Measurements from ENCODE around the gene CEACAM6.

The CEACAM6 gene

DNA sequence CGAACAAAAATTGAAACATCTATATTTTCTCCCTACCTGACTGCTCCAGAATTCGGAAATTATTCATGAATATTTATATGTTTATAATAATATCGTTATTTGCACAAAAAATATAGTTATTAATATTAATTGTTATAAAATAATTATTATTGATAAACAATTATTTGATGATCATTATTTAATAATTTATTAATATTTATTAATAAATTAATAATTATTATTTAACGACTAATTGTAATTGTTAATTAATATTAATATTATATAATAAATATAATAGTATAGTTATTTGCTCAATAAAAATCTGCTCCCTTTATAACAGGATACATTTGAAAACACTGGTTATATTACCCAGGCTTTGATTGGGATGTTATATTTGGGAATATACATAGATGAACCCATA, 14.3 kb downstream of the CEACAM6 start:
- H3K4me3 ChIP-seq (ENCODE audit: low read length): no peak overlapping the region
- no peak for DNase-seq (ENCODE audit: low read depth)
- TF ChIP-seq, protein P1, sequence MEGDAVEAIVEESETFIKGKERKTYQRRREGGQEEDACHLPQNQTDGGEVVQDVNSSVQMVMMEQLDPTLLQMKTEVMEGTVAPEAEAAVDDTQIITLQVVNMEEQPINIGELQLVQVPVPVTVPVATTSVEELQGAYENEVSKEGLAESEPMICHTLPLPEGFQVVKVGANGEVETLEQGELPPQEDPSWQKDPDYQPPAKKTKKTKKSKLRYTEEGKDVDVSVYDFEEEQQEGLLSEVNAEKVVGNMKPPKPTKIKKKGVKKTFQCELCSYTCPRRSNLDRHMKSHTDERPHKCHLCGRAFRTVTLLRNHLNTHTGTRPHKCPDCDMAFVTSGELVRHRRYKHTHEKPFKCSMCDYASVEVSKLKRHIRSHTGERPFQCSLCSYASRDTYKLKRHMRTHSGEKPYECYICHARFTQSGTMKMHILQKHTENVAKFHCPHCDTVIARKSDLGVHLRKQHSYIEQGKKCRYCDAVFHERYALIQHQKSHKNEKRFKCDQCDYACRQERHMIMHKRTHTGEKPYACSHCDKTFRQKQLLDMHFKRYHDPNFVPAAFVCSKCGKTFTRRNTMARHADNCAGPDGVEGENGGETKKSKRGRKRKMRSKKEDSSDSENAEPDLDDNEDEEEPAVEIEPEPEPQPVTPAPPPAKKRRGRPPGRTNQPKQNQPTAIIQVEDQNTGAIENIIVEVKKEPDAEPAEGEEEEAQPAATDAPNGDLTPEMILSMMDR (conservative IDR thresholded peaks at IDR 0.05; ENCODE audit: low read depth, low read length): no peak

- no peak for DNase-seq (ENCODE audit: low read depth)
- TF ChIP-seq, protein P1 (conservative IDR thresholded peaks at IDR 0.05; ENCODE audit: low read depth, low read length): no peak
- no peak overlapping the region for H3K4me3 ChIP-seq (ENCODE audit: low read length)
Observed at GRCh38 chr19:41771410-41771809, 16.1 kb downstream of the CEACAM6 start.

DNA sequence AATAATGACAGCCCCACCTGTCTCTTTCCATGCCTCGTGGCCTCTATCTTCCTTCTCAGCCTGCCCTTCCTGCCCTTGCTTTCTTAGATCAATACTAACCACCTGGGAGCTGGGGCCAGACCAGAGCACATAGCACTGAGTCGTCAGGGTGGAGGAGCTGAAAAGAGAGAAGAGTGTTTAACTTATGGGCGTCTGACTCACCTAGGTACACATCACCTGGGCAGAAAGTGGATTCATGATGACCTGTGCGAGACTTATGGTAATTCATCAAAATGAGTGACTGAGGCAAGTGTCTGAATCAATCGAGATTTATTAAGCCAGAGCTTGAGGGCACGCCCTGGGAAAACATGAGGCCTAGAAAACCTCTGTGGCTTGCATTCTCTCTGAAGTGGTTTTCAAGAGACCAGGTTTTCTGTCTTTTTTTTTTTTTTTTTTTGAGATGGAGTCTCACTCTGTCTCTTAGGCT, 19.2 kb downstream of the CEACAM6 start:
- TF ChIP-seq, protein P1 (conservative IDR thresholded peaks at IDR 0.05; ENCODE audit: low read depth, low read length): no peak
- H3K4me3 ChIP-seq (ENCODE audit: low read length): no peak overlapping the region
- DNase-seq (ENCODE audit: low read depth): no peak

DNA sequence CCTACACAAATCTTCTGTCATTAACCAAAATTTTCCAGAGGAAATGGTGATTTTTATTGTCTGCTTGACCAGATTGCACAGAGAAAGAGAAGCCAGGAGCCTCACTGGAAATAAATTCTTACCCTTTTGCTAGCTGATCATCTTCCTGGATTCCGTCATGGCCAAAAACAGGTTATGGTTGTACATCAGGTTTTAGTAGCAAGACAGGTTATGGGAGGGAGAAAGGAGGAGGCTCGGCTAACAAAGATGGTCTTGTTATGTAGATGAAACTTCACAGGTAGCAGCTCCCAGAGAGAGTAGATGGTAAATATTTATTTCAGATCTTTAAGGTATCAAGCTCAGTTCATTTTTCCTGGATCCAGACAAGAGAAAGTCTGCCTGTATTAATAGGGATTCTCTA, 21.4 kb downstream of the CEACAM6 start:
- no peak for DNase-seq (ENCODE audit: low read depth)
- TF ChIP-seq, protein P1 (conservative IDR thresholded peaks at IDR 0.05; ENCODE audit: low read depth, low read length): no peak
- no peak overlapping the region for H3K4me3 ChIP-seq (ENCODE audit: low read length)

GRCh38 chr19:41783612-41784011, 28.3 kb downstream of the CEACAM6 start:
- TF ChIP-seq, protein P1 (conservative IDR thresholded peaks at IDR 0.05; ENCODE audit: low read depth, low read length): no peak
- DNase-seq (ENCODE audit: low read depth): no peak
- no peak overlapping the region for H3K4me3 ChIP-seq (ENCODE audit: low read length)

GRCh38 chr19:41784312-41784711, 29.0 kb downstream of the CEACAM6 start:
- DNase-seq (ENCODE audit: low read depth): no peak
- no peak overlapping the region for H3K4me3 ChIP-seq (ENCODE audit: low read length)
- TF ChIP-seq, protein P1 (conservative IDR thresholded peaks at IDR 0.05; ENCODE audit: low read depth, low read length): no peak

- TF ChIP-seq, protein P1 (conservative IDR thresholded peaks at IDR 0.05; ENCODE audit: low read depth, low read length): no peak
- H3K4me3 ChIP-seq (ENCODE audit: low read length): no peak overlapping the region
- DNase-seq (ENCODE audit: low read depth): no peak
Observed at GRCh38 chr19:41784743-41785142, 29.4 kb downstream of the CEACAM6 start.

All from retinal pigment epithelial cell (primary cell).